CD4-positive, alpha-beta memory T cell (primary cell): ENCODE measurements around the gene ATXN7. TPM values are rescaled to one million over a fixed set of nuclear protein-coding genes. Genes with fewer than 3 reads are reported as not detected.
A peak's percentile ranks its signal among the peaks of the same experiment; 100 is the strongest.

Experiments used
- CTCF ChIA-PET: fragments of 350-600 bp; sonication (Branson Sonifier 250); formaldehyde crosslinking; loops from one replicate; lab custom pipeline; 2021; ENCODE audit warnings: inconsistent platforms; ENCODE audit not compliant: partially characterized antibody; lab: Charles Lee
- POLR2A ChIA-PET: fragments of 350-600 bp; sonication (Branson Sonifier 250); formaldehyde crosslinking; loops from one replicate; lab custom pipeline; 2021; ENCODE audit not compliant: partially characterized antibody; lab: Charles Lee
- DNase-seq, 5 donors: peaks; one replicate each; pipeline versions ENCODE4 v3.0.0 to v3.0.0-alpha.2; 2020 to 2022; ENCODE audit warnings: mixed read lengths in 1 of 5
- H3K27ac ChIP-seq: one replicate; pipeline ENCODE4 v1.7.0; 2013; ENCODE audit warnings: low read depth, low read length
- H3K27me3 ChIP-seq: 2 replicates; pipeline ENCODE4 v1.7.0; 2013; ENCODE audit warnings: mild to moderate bottlenecking, low read length, moderate library complexity; ENCODE audit not compliant: insufficient read depth
- H3K36me3 ChIP-seq: 2 replicates; pipeline ENCODE4 v1.7.0; 2013; ENCODE audit warnings: mild to moderate bottlenecking, low read length, moderate library complexity; ENCODE audit not compliant: insufficient read depth
- H3K4me1 ChIP-seq: 2 replicates; pipeline ENCODE4 v1.7.0; 2013; ENCODE audit warnings: mild to moderate bottlenecking, low read length, moderate library complexity; ENCODE audit not compliant: insufficient read depth
- H3K4me3 ChIP-seq, 2 donors: one replicate each; pipeline ENCODE4 v1.7.0; 2013; ENCODE audit warnings: low read length in 2 of 2, mild to moderate bottlenecking in 1 of 2
- H3K9me3 ChIP-seq, 2 donors: one replicate each; pipeline ENCODE4 v1.7.0; 2013; ENCODE audit warnings: low read length in 2 of 2, control low read depth in 1 of 2; ENCODE audit not compliant: control insufficient read depth in 1 of 2
- H3K27ac Mint-ChIP-seq, 7 donors: one replicate each; pipeline ENCODE4 v1.8.0; 2020 to 2021; ENCODE audit warnings: mixed read lengths in 7 of 7, mild to moderate bottlenecking in 6 of 7, inconsistent platforms in 3 of 7, moderate library complexity in 3 of 7
- H3K27me3 Mint-ChIP-seq, 2 donors: one replicate each; pipeline ENCODE4 v1.8.0; 2020 to 2021; ENCODE audit warnings: mixed read lengths in 2 of 2
- H3K36me3 Mint-ChIP-seq, 2 donors: one replicate each; pipeline ENCODE4 v1.8.0; 2020 to 2021; ENCODE audit warnings: mixed read lengths in 2 of 2, inconsistent platforms in 1 of 2, mild to moderate bottlenecking in 1 of 2
- H3K4me1 Mint-ChIP-seq, 4 donors: one replicate each; pipeline ENCODE4 v1.8.0; 2020 to 2021; ENCODE audit warnings: mixed read lengths in 4 of 4, mild to moderate bottlenecking in 1 of 4
- H3K4me3 Mint-ChIP-seq, 8 donors: one replicate each; pipeline ENCODE4 v1.8.0; 2020 to 2021; ENCODE audit warnings: mixed read lengths in 8 of 8, mild to moderate bottlenecking in 7 of 8, moderate library complexity in 6 of 8, inconsistent platforms in 3 of 8
- H3K9me3 Mint-ChIP-seq, 8 donors: one replicate each; pipeline ENCODE4 v1.8.0; 2020 to 2021; ENCODE audit warnings: mixed read lengths in 8 of 8, mild to moderate bottlenecking in 5 of 8, inconsistent platforms in 3 of 8, moderate library complexity in 1 of 8
- intact Hi-C: fragments of 100-400 bp; cut with micrococcal nuclease; formaldehyde crosslinking; loops from one replicate; pipeline ENCODE4 v1.15.1; 2023
- polyA plus RNA-seq, 2 donors: library from polyadenylated mRNA; unstranded; fragments of 300-500 nt; fragmentation: Illumina TruSeq; gene quantifications; one replicate each; pipeline ENCODE4 v1.2.3, GENCODE V29; 2021
- total RNA-seq, 2 experiments: library from RNA; stranded (reverse); gene quantifications; one replicate each; pipeline ENCODE4 v1.2.3, GENCODE V29; 2021

Gene ATXN7
- total and polyA plus RNA-seq, 4 experiments from 2014 or later: 13.4 to 160 (median 89.2) TPM

GRCh38 chr3:63864008-63864964, 619 bp downstream of the ATXN7 start:
- ChIA-PET POLR2A (interaction anchor here (0.6 to 3.7 kb wide), 10 partner anchors 11 to 157 kb away, joined by 3 to 28 read pairs (median 3); partner anchors contain the start of gene SCAANT1), CTCF (no interaction called here)
- Histone ChIP-seq H3K36me3 (no peaks in the 10 kb centered on the region), H3K4me3 (peak overlapping the region; percentile 56 to 68), H3K27ac (peak overlapping the region; percentile 71), H3K4me1 (peaks cover 45% of the 10 kb centered on the region), H3K9me3 (no peaks in the 10 kb centered on the region), H3K27me3 (no peaks in the 10 kb centered on the region)
- intact Hi-C loops: loop anchor here (5.0 to 10.0 kb wide), 2 partner anchors 113 to 161 kb away; partner anchors contain the start of gene PSMD6
- peak overlapping the region; percentile 85 to 97 (median 94) for H3K4me3 Mint-ChIP-seq
- no peaks in the 10 kb centered on the region for H3K9me3 Mint-ChIP-seq
- peak overlapping the region; percentile 83 to 94 (median 92) for H3K27ac Mint-ChIP-seq
- peaks cover 46 to 74% (median 57%) of the 10 kb centered on the region in 4 donors for H3K4me1 Mint-ChIP-seq
- peak; percentile 24 to 58 (median 36) for DNase-seq
- no peaks in the 10 kb centered on the region for H3K27me3 Mint-ChIP-seq
- peaks cover 3 to 24% of the 10 kb centered on the region in 2 donors for H3K36me3 Mint-ChIP-seq

- peak overlapping the region; percentile 71 for H3K27ac ChIP-seq
- H3K27ac Mint-ChIP-seq: peak overlapping the region; percentile 83 to 94 (median 92)
Measured at GRCh38 chr3:63864965-63865327, 1.3 kb downstream of the ATXN7 start.

GRCh38 chr3:63867225-63867624, 3.6 kb downstream of the ATXN7 start:
- intact Hi-C loops: loop anchor here (10.0 kb wide), 1 partner anchor 158 kb away; the partner anchor contains the start of gene PSMD6

More at GRCh38 chr3:63864965-63865327, 1.3 kb downstream of the ATXN7 start:
- Mint-ChIP-seq H3K27me3 (no peaks in the 10 kb centered on the region), H3K4me3 (peak overlapping the region; percentile 85 to 97 (median 94)), H3K9me3 (no peaks in the 10 kb centered on the region), H3K36me3 (peaks cover 3 to 26% of the 10 kb centered on the region in 2 donors), H3K4me1 (peaks cover 44 to 76% (median 58%) of the 10 kb centered on the region in 4 donors)
- Histone ChIP-seq H3K27me3 (no peaks in the 10 kb centered on the region), H3K36me3 (no peaks in the 10 kb centered on the region), H3K4me3 (peak overlapping the region; percentile 56 to 68), H3K4me1 (peaks cover 49% of the 10 kb centered on the region), H3K9me3 (no peaks in the 10 kb centered on the region)
- CTCF ChIA-PET: no interaction called here
- no peak for DNase-seq
- POLR2A ChIA-PET: interaction anchor here (0.6 to 3.7 kb wide), 4 partner anchors 12 to 103 kb away, joined by 3 to 28 read pairs (median 3); partner anchors contain the start of gene SCAANT1
- intact Hi-C loops: loop anchor here (5.0 to 10.0 kb wide), 2 partner anchors 112 to 160 kb away; partner anchors contain the start of gene PSMD6

GRCh38 chr3:63869940-63870614, 6.4 kb downstream of the ATXN7 start:
- no peak overlapping the region for H3K27ac ChIP-seq
- H3K27ac Mint-ChIP-seq: no peak overlapping the region
- H3K27me3 ChIP-seq: no peaks in the 10 kb centered on the region
- intact Hi-C loops: loop anchor here (10.0 kb wide), 1 partner anchor 155 kb away; the partner anchor contains the start of gene PSMD6
- CTCF ChIA-PET: interaction anchor here (1.0 to 1.4 kb wide), 3 partner anchors 14 to 520 kb away, joined by 3 to 4 read pairs (median 4); partner anchors contain the start of gene PSMD6
- DNase-seq: no peak
- no peaks in the 10 kb centered on the region for H3K27me3 Mint-ChIP-seq
- H3K4me3 Mint-ChIP-seq: no peak overlapping the region
- no peaks in the 10 kb centered on the region for H3K9me3 ChIP-seq
- peaks cover 34 to 76% (median 59%) of the 10 kb centered on the region in 4 donors for H3K4me1 Mint-ChIP-seq
- no peak overlapping the region for H3K4me3 ChIP-seq
- peaks cover 48% of the 10 kb centered on the region for H3K4me1 ChIP-seq
- peaks cover 3 to 16% of the 10 kb centered on the region in 2 donors for H3K36me3 Mint-ChIP-seq
- no peaks in the 10 kb centered on the region for H3K36me3 ChIP-seq
- H3K9me3 Mint-ChIP-seq: no peaks in the 10 kb centered on the region
- POLR2A ChIA-PET: no interaction called here

More at GRCh38 chr3:63867225-63867624, 3.6 kb downstream of the ATXN7 start:
- Histone ChIP-seq H3K4me1 (peaks cover 53% of the 10 kb centered on the region), H3K9me3 (no peaks in the 10 kb centered on the region), H3K4me3 (no peak overlapping the region), H3K27me3 (no peaks in the 10 kb centered on the region), H3K36me3 (no peaks in the 10 kb centered on the region), H3K27ac (no peak overlapping the region)
- DNase-seq: no peak
- H3K27ac Mint-ChIP-seq: peak overlapping the region in 2 of 7 donors; percentile 38 to 70
- H3K36me3 Mint-ChIP-seq: peaks cover 3 to 26% of the 10 kb centered on the region in 2 donors
- H3K9me3 Mint-ChIP-seq: no peaks in the 10 kb centered on the region
- CTCF ChIA-PET: no interaction called here
- no peak overlapping the region for H3K4me3 Mint-ChIP-seq
- no peaks in the 10 kb centered on the region for H3K27me3 Mint-ChIP-seq
- peaks cover 35 to 68% (median 55%) of the 10 kb centered on the region in 4 donors for H3K4me1 Mint-ChIP-seq
- POLR2A ChIA-PET: interaction anchor here (1.8 kb wide), 1 partner anchor 45 kb away, joined by 5 read pairs; the partner anchor contains the start of gene SCAANT1

GRCh38 chr3:63870615-63871005, 6.9 kb downstream of the ATXN7 start:
- peaks cover 35 to 78% (median 60%) of the 10 kb centered on the region in 4 donors for H3K4me1 Mint-ChIP-seq
- no peaks in the 10 kb centered on the region for H3K9me3 Mint-ChIP-seq
- CTCF ChIA-PET: interaction anchor here (1.1 kb wide), 1 partner anchor 521 kb away, joined by 3 read pairs; no protein-coding TSS in a partner anchor
- no peaks in the 10 kb centered on the region for H3K27me3 Mint-ChIP-seq
- no peaks in the 10 kb centered on the region for H3K27me3 ChIP-seq
- POLR2A ChIA-PET: no interaction called here
- no peak overlapping the region for H3K4me3 ChIP-seq
- H3K36me3 Mint-ChIP-seq: peaks cover 3 to 13% of the 10 kb centered on the region in 2 donors
- H3K27ac Mint-ChIP-seq: peak overlapping the region in 3 of 7 donors; percentile 0 to 80 (median 13)
- no peaks in the 10 kb centered on the region for H3K36me3 ChIP-seq
- H3K4me1 ChIP-seq: peaks cover 49% of the 10 kb centered on the region
- intact Hi-C loops: no loop called here
- DNase-seq: no peak
- H3K4me3 Mint-ChIP-seq: peak overlapping the region in 1 of 8 donors; percentile 6
- no peaks in the 10 kb centered on the region for H3K9me3 ChIP-seq
- H3K27ac ChIP-seq: no peak overlapping the region

GRCh38 chr3:63872135-63872924, 8.7 kb downstream of the ATXN7 start:
- CTCF ChIA-PET: interaction anchor here (1.1 kb wide), 2 partner anchors 26 to 122 kb away, joined by 3 read pairs; no protein-coding TSS in a partner anchor
- H3K27ac ChIP-seq: no peak overlapping the region
- POLR2A ChIA-PET: no interaction called here

More at GRCh38 chr3:63872135-63872924, 8.7 kb downstream of the ATXN7 start:
- peaks cover 43 to 82% (median 62%) of the 10 kb centered on the region in 4 donors for H3K4me1 Mint-ChIP-seq
- peak overlapping the region in 1 of 7 donors; percentile 75 for H3K27ac Mint-ChIP-seq
- no peaks in the 10 kb centered on the region for H3K9me3 Mint-ChIP-seq
- no peak for DNase-seq
- Histone ChIP-seq H3K4me1 (peaks cover 62% of the 10 kb centered on the region), H3K9me3 (no peaks in the 10 kb centered on the region), H3K4me3 (no peak overlapping the region), H3K27me3 (no peaks in the 10 kb centered on the region), H3K36me3 (no peaks in the 10 kb centered on the region)
- no peak overlapping the region for H3K4me3 Mint-ChIP-seq
- intact Hi-C loops: no loop called here
- peaks cover 0 to 6% of the 10 kb centered on the region in 2 donors for H3K36me3 Mint-ChIP-seq
- no peaks in the 10 kb centered on the region for H3K27me3 Mint-ChIP-seq
